Measurements from ENCODE around the gene PPP1R10. TPM values are rescaled to one million over a fixed set of nuclear protein-coding genes. Genes with fewer than 3 reads are reported as not detected.

Gene PPP1R10
- total RNA-seq, 1 experiment from 2014 or later, result 123 TPM

- Histone ChIP-seq H4K8ac (replicated peaks; ENCODE audit: insufficient read length, low read depth, low read length) (no peak within 1 kb of the TSS), H2AFZ (ENCODE audit: low read length) (no peak within 1 kb of the TSS)
Measured at GRCh38 chr6:30617565-30618269, 674 bp upstream of the PPP1R10 start, which contains the start of gene MRPS18B. TSS of gene MRPS18B (plus strand) at chr6:30617840. CDS start at chr6:30617866, 26 bp downstream.

More at GRCh38 chr6:30617565-30618269, 674 bp upstream of the PPP1R10 start, which contains the start of gene MRPS18B:
- Histone ChIP-seq H4K20me1 (ENCODE audit: control insufficient read depth, insufficient read depth, insufficient read length) (no peaks in the 10 kb centered on the region), H3K18ac (ENCODE audit: insufficient read length, low read depth, low read length) (peak within 1 kb of the TSS; percentile 87), H3K23ac (ENCODE audit: insufficient read length, low read depth, low read length) (no peak within 1 kb of the TSS), H3K4me2 (ENCODE audit: insufficient read depth, insufficient read length, low read length) (peak within 1 kb of the TSS; percentile 89), H3K4ac (ENCODE audit: low read depth, low read length) (no peak within 1 kb of the TSS; the same call in 1 of the 2 replicates), H3K23me2 (ENCODE audit: insufficient read length, low read depth, low read length, poor library complexity, severe bottlenecking) (peaks cover 21% of the 10 kb centered on the region), H2BK12ac (ENCODE audit: insufficient read length, low read depth, low read length) (no peak within 1 kb of the TSS), H3T11ph (ENCODE audit: low read length) (no peak within 1 kb of the TSS), H3K79me1 (ENCODE audit: insufficient read depth, low read depth, low read length, poor library complexity, severe bottlenecking) (peaks cover 4% of the 10 kb centered on the region), H3K27ac (ENCODE audit: insufficient read length, low read depth, low read length) (peak within 1 kb of the TSS; percentile 90), H3K4me1 (ENCODE audit: insufficient read depth, low read length) (peaks cover 4% of the 10 kb centered on the region; the same call in 1 of the 2 replicates), H2BK5ac (ENCODE audit: insufficient read length, low read length) (peak within 1 kb of the TSS; percentile 59), H2BK120ac (ENCODE audit: low read depth, low read length, poor library complexity, severe bottlenecking) (no peak within 1 kb of the TSS), H3K14ac (ENCODE audit: insufficient read depth, low read length) (peak within 1 kb of the TSS; percentile 83), H3K79me2 (ENCODE audit: insufficient read depth, low read length) (peaks cover 2% of the 10 kb centered on the region; the same call in 1 of the 2 replicates), H3K27me3 (ENCODE audit: insufficient read depth, low read length) (no peaks in the 10 kb centered on the region), H3K56ac (ENCODE audit: insufficient read length, low read depth, low read length) (peak within 1 kb of the TSS; percentile 95), H2BK20ac (ENCODE audit: low read depth, low read length, poor library complexity, severe bottlenecking) (no peak within 1 kb of the TSS), H2AK5ac (ENCODE audit: insufficient read length, low read length) (no peak within 1 kb of the TSS), H3K9me3 (ENCODE audit: control insufficient read depth, low read depth, low read length) (no peaks in the 10 kb centered on the region), H2BK15ac (ENCODE audit: low read depth, low read length) (no peak within 1 kb of the TSS; the same call in 1 of the 2 replicates), H3K9ac (ENCODE audit: extremely low read depth, insufficient read length, low read length) (peak within 1 kb of the TSS; percentile 99), H4K91ac (ENCODE audit: insufficient read length, low read depth, low read length) (no peak within 1 kb of the TSS), H4K5ac (ENCODE audit: insufficient read length, low read depth, low read length) (peak within 1 kb of the TSS; percentile 63)
- peak within 1 kb of the TSS; percentile 92 to 97 for H3K4me3 Mint-ChIP-seq
- no peak for TF ChIP-seq CTCF (conservative IDR thresholded peaks at IDR 0.05)
- H3K4me1 Mint-ChIP-seq, result peaks cover 25 to 28% of the 10 kb centered on the region in 2 experiments
- no CpG with 5 or more reads among the region's 34 CpGs for WGBS (ENCODE audit: extremely low coverage, insufficient read length, low lambda C conversion rate)
- H3K9me3 Mint-ChIP-seq, result peaks cover 8 to 12% of the 10 kb centered on the region in 2 experiments; a peak in 3 of 5 replicates
- peak; percentile 96 for DNase-seq
- H3K27ac Mint-ChIP-seq, result peak within 1 kb of the TSS; percentile 99 to 100 (median 100)
- no peaks in the 10 kb centered on the region; the same call in 1 of the 2 replicates for H3K27me3 Mint-ChIP-seq (ENCODE audit: low read depth)
- H3K36me3 Mint-ChIP-seq (ENCODE audit: insufficient read depth in 1 of 3, low read depth in 3 of 3), result peaks cover 38 to 64% (median 56%) of the 10 kb centered on the region in 3 experiments

Data from H9 (cell line).